Raji (cell line): ENCODE results near the gene SLC22A15.

Experiments
- POLR2A ChIP-seq: IDR thresholded peaks from 2 replicates; pipeline ENCODE4 v1.6.1; 2011; ENCODE audit warnings: low read depth, low read length, control low read depth; ENCODE audit not compliant: insufficient read depth

Gene SLC22A15

DNA sequence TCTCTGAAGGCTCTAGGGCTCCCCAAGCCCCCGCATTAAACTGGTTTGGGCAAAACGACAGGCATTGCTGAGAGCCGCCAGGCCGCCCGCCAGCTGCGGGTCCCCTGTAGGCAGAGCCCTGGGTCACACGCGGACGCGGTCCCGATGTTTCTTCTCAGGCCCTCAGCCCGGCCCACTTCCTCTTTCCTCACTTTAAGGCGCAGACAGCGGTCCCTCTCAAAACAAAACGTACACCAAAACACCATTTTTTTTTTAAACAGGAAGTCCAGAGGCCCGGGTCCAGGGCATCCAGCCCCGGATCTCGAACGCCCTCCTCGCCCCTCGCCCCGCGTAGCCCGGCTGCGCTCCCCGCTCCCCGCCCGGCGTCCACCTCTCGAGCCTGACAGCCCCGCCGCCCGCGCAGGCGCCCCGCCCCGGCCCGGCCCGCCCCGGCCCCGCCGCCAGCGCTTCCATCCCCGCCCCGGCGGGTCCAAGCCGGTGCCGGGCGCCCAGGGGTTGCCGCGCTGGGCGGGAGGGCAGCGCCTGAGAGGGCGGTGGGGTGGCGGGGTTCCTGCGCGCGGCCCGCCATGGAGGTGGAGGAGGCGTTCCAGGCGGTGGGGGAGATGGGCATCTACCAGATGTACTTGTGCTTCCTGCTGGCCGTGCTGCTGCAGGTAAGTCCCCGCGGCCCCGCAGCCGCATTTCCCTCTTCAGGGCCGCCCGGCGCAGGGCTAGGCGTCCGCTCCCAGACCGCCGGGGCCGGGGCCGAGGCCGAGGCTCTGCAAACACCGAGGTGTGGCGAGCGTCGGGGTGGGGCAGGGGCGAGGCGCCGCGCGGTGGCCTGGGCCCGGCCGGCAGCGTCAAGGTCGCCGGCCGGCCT is at the start of gene SLC22A15:
SLC22A15 (plus strand) TSS at position 452 of the 859 bp plus-strand sequence; CDS start at position 567, 115 bp downstream.
- TF ChIP-seq POLR2A = no peak

- TF ChIP-seq POLR2A = no peak
Observed at GRCh38 chr1:115927971-115928370, 48.3 kb upstream of the SLC22A15 start.

DNA sequence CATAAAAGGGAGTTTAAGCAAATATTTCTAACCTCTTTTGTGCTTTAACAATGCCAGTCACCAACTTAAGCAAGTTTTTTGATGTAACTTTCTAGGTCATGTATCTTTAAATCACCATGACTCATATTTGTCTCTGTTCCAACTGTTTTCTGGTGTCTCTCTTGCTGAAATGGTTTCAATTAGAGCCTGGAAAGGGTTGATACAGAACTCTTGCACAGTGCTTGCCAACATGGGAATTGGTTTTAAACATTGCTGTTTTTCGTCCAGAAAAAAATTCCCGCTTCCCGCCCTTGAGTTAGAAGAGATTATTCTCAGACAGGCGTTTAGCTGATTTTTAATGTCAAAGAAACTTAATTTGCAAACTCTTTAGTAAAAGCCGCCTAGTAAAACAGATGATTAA is 46.4 kb upstream of the SLC22A15 start:
- no peak for TF ChIP-seq POLR2A

DNA sequence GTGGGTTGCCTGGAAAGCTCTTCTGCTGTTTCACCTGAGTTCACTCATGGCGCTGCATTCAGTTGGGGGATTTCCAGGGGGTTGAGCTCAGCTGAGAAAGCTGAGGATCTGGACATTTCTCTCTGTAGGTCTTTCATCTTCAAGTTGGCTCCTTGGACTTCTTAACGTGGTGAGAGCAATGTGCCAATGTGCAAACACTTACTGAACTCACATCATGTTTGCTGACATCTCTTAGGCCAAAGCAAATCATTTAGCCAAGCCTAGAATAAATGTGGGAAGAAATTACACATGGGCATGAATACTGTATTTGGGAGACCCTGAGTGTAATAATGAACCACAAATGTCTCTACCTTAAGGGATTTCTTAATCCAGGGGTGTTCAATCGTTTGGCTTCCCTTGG is 42.7 kb upstream of the SLC22A15 start:
- no peak for TF ChIP-seq POLR2A

- TF ChIP-seq POLR2A = no peak
Observed at GRCh38 chr1:115939455-115939854, 36.9 kb upstream of the SLC22A15 start.

DNA sequence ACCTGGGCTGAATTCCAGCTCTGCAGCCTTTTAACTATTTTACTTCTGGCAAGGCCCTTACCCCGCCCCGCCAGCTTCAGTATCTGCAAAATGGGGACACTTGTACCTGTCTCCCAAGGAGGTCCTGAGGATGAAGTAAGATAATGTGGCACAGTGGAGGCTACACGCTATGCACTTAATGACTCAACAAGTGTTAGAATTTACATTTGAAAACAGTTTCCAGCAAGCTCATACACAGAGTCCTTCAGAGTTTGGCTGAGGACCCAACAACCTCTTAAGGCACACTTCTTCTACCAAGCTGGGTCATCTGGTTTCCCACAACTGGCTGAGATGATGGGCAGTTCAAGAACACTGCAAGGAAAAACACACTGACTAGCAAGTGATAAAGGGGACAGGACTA is 30.2 kb upstream of the SLC22A15 start:
- no peak for TF ChIP-seq POLR2A

DNA sequence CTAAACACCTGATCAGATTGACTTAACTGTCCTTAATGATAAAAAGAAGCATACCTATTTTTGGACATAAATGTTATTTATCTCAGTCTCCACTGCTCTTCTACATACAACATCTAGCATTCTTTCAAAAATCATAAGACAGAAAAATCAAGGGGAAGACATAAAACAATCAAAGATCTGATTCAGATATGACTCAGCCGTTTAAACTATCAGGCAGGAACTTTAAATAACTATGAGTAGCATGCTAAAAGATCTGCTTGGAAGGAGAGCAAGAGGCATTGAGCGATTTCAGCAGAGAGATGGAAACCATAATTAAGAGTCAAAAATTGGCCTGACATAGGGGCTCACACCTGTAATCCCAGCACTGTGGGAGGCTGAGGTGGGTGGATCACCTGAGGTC is 27.2 kb upstream of the SLC22A15 start:
- TF ChIP-seq POLR2A = no peak

- TF ChIP-seq POLR2A = no peak
Observed at GRCh38 chr1:115951560-115951959, 24.8 kb upstream of the SLC22A15 start.

- TF ChIP-seq POLR2A = no peak
Observed at GRCh38 chr1:115952547-115952946, 23.8 kb upstream of the SLC22A15 start.

DNA sequence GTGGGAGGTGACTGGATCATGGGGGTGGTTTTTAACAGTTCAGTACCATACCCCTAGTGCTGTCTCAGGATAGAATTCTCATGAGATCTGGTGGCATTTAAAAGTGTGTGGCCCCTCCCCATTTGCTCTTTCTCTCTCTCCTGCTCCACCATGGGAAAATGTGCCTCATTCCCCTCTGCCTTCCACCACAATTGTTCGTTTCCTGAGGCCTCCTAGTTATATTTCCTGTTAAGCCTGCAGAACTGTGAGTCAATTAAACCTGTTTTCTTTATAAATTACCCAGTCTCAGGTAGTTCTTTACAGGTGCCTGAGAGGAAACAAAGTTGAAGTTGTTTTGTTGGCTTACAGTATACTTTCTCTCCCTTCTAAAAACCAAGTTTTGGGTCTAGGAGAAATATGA is 23.1 kb upstream of the SLC22A15 start:
- no peak for TF ChIP-seq POLR2A

GRCh38 chr1:115954684-115955083 is 21.6 kb upstream of the SLC22A15 start:
- no peak for TF ChIP-seq POLR2A

- no peak for TF ChIP-seq POLR2A
Observed at GRCh38 chr1:115955228-115955627, 21.1 kb upstream of the SLC22A15 start.

DNA sequence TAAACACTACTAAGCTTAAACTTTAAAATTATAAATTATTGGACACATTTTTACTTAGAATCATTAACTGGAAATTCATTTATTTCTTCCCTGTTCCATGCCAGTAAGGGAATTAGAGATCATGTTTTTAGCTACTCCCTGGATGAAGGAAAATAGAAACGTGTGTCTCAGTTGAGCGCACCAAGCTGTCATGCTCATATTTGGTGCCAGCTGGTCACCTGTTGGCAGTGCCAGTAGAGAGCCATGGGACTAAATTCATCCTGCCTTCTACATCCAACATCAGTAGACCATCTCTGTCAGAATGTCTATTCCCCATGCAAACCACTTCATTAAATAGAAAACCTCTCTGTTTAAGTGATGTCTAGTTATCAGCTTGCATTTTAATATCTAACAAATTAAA is 17.4 kb upstream of the SLC22A15 start:
- TF ChIP-seq POLR2A = no peak

- no peak for TF ChIP-seq POLR2A
Observed at GRCh38 chr1:115969509-115969908, 6.8 kb upstream of the SLC22A15 start.

GRCh38 chr1:115973154-115973553 is 3.2 kb upstream of the SLC22A15 start:
- TF ChIP-seq POLR2A = no peak

DNA sequence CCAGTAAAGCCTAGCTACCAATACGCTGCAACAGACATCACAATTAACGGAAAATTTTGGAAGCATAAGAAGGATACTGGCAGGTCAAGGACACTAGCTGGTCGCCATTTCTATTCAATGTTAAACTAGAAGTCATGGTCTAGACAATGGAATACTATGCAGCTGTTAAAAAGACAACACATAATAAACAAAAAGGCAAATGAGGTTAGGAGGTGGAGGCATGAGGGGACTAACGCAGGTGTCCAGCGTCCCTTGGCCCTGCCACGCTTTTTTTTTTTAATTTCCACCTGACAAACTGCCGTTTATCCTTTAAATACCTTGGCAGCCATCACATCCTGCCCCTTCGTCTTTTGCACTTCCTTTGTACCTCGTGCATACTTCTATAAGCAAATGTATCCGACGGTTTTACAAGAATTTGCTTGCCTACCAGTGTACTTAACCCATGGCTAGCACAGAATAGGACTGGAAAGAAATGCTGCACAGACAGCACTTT is 698 bp upstream of the SLC22A15 start:
- no peak for TF ChIP-seq POLR2A
